AG04450 (cell line): ENCODE data around the gene SH3RF3. TPM values are rescaled to one million over a fixed set of nuclear protein-coding genes. Genes with fewer than 3 reads are reported as not detected.
A peak's percentile ranks its signal among the peaks of the same experiment; 100 is the strongest.

Source experiments
- CTCF ChIA-PET: fragments of 300-600, 350-600 bp; formaldehyde crosslinking; extraction: SDS; loops from one replicate; lab custom pipeline; 2022; ENCODE audit warnings: antibody characterized with exemption, inconsistent platforms; lab: Charles Lee
- POLR2A ChIA-PET: fragments of 350-600 bp; formaldehyde crosslinking; extraction: SDS; loops from one replicate; lab custom pipeline; 2021; ENCODE audit warnings: antibody characterized with exemption, inconsistent platforms; lab: Yijun Ruan, JAX
- DNase-seq: peaks from one replicate; pipeline ENCODE4 v3.0.0-alpha.2; 2011; ENCODE audit warnings: low read depth, low spot score
- H3K27ac ChIP-seq: one replicate; pipeline ENCODE4 v1.5.1; 2012; ENCODE audit warnings: low read depth, low read length, control low read depth
- H3K27me3 ChIP-seq: one replicate; pipeline ENCODE4 v1.6.0; 2012; ENCODE audit warnings: low read length; ENCODE audit not compliant: control insufficient read depth, insufficient read depth
- H3K4me3 ChIP-seq: 2 replicates; pipeline ENCODE4 v1.5.1; 2011; ENCODE audit warnings: mild to moderate bottlenecking, low read depth, low read length, control low read depth
- H3K9me3 ChIP-seq: 2 replicates; pipeline ENCODE4 v1.5.1; 2012; ENCODE audit warnings: low read length; ENCODE audit not compliant: control insufficient read depth, insufficient read depth
- polyA plus RNA-seq: library from polyadenylated mRNA; depleted of rRNA; stranded (reverse); fragments of >200 nt; gene quantifications from 2 replicates; pipeline ENCODE4 v1.2.3, GENCODE V29; 2011
- TF ChIP-seq, protein P1 (sequence below): IDR thresholded peaks from 2 replicates; pipeline ENCODE4 v1.5.1; 2011; ENCODE audit warnings: low read depth, low read length, control low read depth, inconsistent platforms

The SH3RF3 gene
- polyA plus RNA-seq, 1 experiment, result 5.7 TPM

DNA sequence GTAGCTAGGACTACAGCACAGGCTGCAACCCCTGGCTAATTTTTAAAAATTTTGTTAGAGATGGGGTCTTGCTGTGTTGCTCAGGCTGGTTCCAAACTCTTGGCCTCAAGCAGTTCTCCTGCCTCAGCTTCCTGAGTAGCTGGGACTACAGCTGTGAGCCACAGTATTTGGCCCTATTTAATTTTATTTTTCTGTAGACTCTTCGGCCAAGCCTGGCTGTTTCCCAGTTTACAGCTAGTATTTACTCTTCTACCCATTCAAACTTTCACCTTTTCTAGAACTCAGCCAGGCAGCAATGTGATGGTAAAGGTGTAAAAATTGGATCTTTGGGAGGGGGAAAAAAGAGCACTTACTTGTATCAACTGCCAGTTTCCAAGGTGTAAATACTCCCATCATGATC is 35.3 kb downstream of the SH3RF3 start:
- ChIA-PET POLR2A (interaction anchor here (0.6 kb wide), 1 partner anchor 100 kb away, joined by 3 read pairs; no protein-coding TSS in a partner anchor), CTCF (no interaction called here)
- no peak for DNase-seq
- Histone ChIP-seq H3K27me3 (no peaks in the 10 kb centered on the region), H3K27ac (peak overlapping the region; percentile 59), H3K9me3 (no peaks in the 10 kb centered on the region), H3K4me3 (no peak overlapping the region)
- TF ChIP-seq, protein P1, sequence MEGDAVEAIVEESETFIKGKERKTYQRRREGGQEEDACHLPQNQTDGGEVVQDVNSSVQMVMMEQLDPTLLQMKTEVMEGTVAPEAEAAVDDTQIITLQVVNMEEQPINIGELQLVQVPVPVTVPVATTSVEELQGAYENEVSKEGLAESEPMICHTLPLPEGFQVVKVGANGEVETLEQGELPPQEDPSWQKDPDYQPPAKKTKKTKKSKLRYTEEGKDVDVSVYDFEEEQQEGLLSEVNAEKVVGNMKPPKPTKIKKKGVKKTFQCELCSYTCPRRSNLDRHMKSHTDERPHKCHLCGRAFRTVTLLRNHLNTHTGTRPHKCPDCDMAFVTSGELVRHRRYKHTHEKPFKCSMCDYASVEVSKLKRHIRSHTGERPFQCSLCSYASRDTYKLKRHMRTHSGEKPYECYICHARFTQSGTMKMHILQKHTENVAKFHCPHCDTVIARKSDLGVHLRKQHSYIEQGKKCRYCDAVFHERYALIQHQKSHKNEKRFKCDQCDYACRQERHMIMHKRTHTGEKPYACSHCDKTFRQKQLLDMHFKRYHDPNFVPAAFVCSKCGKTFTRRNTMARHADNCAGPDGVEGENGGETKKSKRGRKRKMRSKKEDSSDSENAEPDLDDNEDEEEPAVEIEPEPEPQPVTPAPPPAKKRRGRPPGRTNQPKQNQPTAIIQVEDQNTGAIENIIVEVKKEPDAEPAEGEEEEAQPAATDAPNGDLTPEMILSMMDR, result no peak

DNA sequence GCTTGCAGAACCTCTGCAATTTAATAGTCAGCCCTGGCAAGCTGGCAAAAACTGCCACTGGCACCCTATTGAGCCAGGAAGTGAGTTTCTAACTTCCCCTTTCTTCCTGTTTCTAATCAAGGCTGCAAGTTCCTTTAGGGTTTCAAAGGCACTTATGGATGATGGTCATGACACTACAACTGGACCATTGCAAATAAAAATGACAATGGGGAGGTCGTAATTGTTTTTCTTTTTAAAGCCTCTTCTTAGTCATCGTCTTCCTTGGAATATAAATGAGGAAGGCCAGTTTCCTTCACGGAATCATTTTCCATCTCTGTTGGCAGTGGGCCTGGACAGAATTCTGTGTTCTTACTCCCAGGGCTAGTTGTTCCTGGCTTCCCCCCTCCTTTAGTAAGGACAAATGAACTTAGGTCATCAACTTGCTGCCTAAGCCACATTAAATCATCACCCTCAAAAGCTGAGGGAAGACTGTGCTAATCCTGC is 35.8 kb downstream of the SH3RF3 start:
- no peak for DNase-seq
- POLR2A ChIA-PET, result interaction anchor here (0.6 kb wide), 1 partner anchor 100 kb away, joined by 3 read pairs; no protein-coding TSS in a partner anchor
- Histone ChIP-seq H3K27ac (peak overlapping the region; percentile 59), H3K4me3 (no peak overlapping the region), H3K27me3 (no peaks in the 10 kb centered on the region), H3K9me3 (no peaks in the 10 kb centered on the region)
- TF ChIP-seq, protein P1, result no peak
- CTCF ChIA-PET, result no interaction called here

DNA sequence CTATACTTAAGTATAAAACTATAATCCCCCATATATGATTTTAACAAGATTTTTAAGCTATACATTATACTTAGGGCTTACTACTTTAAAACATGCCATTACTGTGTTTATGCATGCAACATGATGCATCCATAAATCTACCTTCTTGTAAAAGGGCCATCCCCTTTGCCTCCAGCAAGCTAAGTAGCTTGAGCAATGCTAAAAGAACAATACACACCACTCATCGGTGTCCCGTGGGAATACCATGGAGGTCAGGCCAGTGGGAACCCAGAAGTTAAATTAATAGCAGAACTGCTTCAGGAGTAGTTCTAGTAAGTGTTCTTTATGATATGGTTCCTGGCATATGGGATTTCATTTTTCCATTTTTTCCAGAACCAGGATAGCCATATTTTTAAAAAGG is 37.8 kb downstream of the SH3RF3 start:
- H3K27me3 ChIP-seq, result no peaks in the 10 kb centered on the region
- H3K9me3 ChIP-seq, result no peaks in the 10 kb centered on the region
- ChIA-PET CTCF (interaction anchor here (1.0 to 1.7 kb wide), 3 partner anchors 12 to 280 kb away, joined by 3 to 4 read pairs (median 3); no protein-coding TSS in a partner anchor), POLR2A (interaction anchor here (0.6 to 0.7 kb wide), 2 partner anchors 37 to 329 kb away, joined by 5 read pairs; no protein-coding TSS in a partner anchor)
- TF ChIP-seq, protein P1, result no peak
- H3K27ac ChIP-seq, result no peak overlapping the region
- DNase-seq, result no peak
- no peak overlapping the region for H3K4me3 ChIP-seq

DNA sequence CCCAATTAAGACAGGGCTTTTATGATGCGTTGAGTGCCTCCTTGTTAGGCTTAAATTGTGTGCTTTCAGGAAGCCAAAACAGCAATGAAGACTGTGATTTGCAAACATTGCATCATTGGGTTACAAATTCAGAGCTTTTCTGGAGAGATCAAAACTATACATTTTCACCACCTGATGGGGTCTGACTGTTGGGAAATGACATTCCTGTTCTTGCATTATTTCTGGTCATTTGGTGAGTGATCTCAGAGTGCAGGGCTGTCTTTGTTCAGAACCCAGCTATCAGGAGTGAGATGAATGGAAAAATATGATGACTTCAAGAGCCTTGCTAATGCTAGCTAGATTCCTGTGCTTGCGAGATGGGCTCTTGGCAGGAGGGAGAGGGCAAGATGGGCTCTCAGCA is 39.1 kb downstream of the SH3RF3 start:
- Histone ChIP-seq H3K9me3 (no peaks in the 10 kb centered on the region), H3K27me3 (no peaks in the 10 kb centered on the region), H3K27ac (no peak overlapping the region), H3K4me3 (no peak overlapping the region)
- ChIA-PET CTCF (no interaction called here), POLR2A (no interaction called here)
- DNase-seq, result no peak
- TF ChIP-seq, protein P1, result no peak

DNA sequence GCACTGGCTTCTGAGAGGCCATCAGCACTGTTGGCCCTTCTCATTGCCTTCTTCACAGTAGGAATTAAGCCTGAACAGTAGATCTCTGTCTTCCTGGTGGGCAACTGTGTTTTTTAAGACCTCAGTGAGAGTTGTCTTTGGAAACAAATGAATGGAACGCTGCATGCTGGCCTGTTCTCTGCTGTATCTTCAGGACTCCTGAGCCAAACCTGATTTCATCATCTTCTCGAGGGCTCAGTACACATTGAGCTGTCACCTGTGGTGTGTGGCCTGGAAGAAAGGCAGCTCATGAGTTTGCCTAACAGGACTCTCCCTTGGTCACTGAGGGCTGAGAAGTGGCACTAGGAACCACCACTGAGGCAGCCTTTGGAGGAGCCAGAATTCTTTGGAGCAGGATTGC is 39.7 kb downstream of the SH3RF3 start:
- no peak for DNase-seq
- POLR2A ChIA-PET, result no interaction called here
- CTCF ChIA-PET, result no interaction called here
- Histone ChIP-seq H3K4me3 (no peak overlapping the region), H3K27ac (no peak overlapping the region), H3K27me3 (no peaks in the 10 kb centered on the region), H3K9me3 (no peaks in the 10 kb centered on the region)
- TF ChIP-seq, protein P1, result no peak
